ENCODE data around the gene FYN.

FYN gene

DNA sequence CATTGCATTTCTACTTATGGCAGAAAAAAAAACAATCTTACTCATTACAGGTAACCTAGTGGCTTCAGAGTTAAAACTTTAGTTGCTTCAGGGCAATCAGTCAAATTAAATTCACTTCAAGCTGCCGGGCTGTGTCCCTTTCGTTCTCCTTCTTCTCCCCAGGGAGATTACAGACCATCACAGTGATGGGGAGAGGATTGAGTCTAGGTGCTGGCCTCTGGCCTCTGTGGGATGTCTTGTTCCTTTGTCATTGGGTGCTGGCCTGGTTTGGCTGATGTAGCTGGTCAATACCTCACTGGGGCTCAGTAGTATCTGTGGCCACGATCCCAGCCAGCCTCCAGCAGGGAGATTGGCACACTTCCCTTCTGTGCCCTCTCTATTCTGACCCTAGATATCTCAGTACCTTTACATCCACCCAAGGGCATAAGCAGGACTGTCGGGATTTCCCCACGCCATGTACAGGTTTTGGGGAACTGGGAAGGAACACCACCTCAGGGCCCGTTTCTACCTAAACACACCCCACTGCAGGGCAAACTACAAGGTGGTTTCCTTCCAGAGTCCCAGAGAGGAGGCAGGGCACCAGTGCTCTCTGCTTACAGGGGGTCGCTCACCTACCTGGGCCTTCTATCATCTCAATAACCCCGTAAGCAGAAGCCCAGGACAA, 15.4 kb downstream of the FYN start:
- Histone ChIP-seq H3K4me3 (ENCODE audit: severe bottlenecking) (no peak overlapping the region), H3K4me1 (ENCODE audit: insufficient read depth, poor library complexity, severe bottlenecking) (no peaks in the 10 kb centered on the region), H3K27ac (ENCODE audit: poor library complexity, severe bottlenecking) (no peak overlapping the region), H3K9me3 (ENCODE audit: severe bottlenecking) (no peaks in the 10 kb centered on the region), H3K36me3 (ENCODE audit: low read depth) (no peaks in the 10 kb centered on the region), H3K27me3 (ENCODE audit: insufficient read depth, poor library complexity, severe bottlenecking) (no peaks in the 10 kb centered on the region)
- no peak for ATAC-seq (ENCODE audit: low read depth)
- no peak for TF ChIP-seq CTCF (IDR thresholded peaks at IDR 0.05; ENCODE audit: poor library complexity, severe bottlenecking)
- no peak for DNase-seq (ENCODE audit: low spot score)

- H3K9me3 ChIP-seq (ENCODE audit: severe bottlenecking), result no peaks in the 10 kb centered on the region
- no peak overlapping the region for H3K27ac ChIP-seq (ENCODE audit: poor library complexity, severe bottlenecking)
- no peaks in the 10 kb centered on the region for H3K36me3 ChIP-seq (ENCODE audit: low read depth)
- no peak for TF ChIP-seq CTCF (IDR thresholded peaks at IDR 0.05; ENCODE audit: poor library complexity, severe bottlenecking)
- no peaks in the 10 kb centered on the region for H3K27me3 ChIP-seq (ENCODE audit: insufficient read depth, poor library complexity, severe bottlenecking)
- no peak overlapping the region for H3K4me3 ChIP-seq (ENCODE audit: severe bottlenecking)
- no peaks in the 10 kb centered on the region for H3K4me1 ChIP-seq (ENCODE audit: insufficient read depth, poor library complexity, severe bottlenecking)
- ATAC-seq (ENCODE audit: low read depth), result no peak
- DNase-seq (ENCODE audit: low spot score), result no peak
Measured at GRCh38 chr6:111855753-111856152, 17.5 kb downstream of the FYN start.

DNA sequence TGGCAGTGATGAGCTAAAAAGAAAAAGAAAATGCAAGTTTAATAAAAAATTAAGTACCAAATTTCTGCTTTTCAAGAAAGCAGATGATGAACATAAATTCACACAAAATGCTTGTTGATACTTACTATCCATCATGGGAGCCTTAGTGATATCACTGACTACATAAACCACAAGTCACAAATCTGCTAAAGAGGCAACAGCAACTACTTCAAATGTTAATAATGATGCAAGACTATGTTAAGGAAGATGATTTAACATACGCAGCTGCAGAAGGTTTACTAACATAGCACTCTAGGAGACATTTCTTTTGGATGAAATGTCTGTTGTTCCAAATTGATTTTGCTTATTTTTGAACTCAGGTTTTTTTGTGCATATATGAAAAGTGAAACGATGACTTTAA, 18.6 kb downstream of the FYN start:
- Histone ChIP-seq H3K27me3 (ENCODE audit: insufficient read depth, poor library complexity, severe bottlenecking) (no peaks in the 10 kb centered on the region), H3K36me3 (ENCODE audit: low read depth) (no peaks in the 10 kb centered on the region), H3K9me3 (ENCODE audit: severe bottlenecking) (no peaks in the 10 kb centered on the region), H3K4me1 (ENCODE audit: insufficient read depth, poor library complexity, severe bottlenecking) (no peaks in the 10 kb centered on the region), H3K4me3 (ENCODE audit: severe bottlenecking) (no peak overlapping the region), H3K27ac (ENCODE audit: poor library complexity, severe bottlenecking) (no peak overlapping the region)
- ATAC-seq (ENCODE audit: low read depth), result no peak
- DNase-seq (ENCODE audit: low spot score), result no peak
- TF ChIP-seq CTCF (IDR thresholded peaks at IDR 0.05; ENCODE audit: poor library complexity, severe bottlenecking), result no peak

- Histone ChIP-seq H3K27ac (ENCODE audit: poor library complexity, severe bottlenecking) (no peak overlapping the region), H3K4me1 (ENCODE audit: insufficient read depth, poor library complexity, severe bottlenecking) (no peaks in the 10 kb centered on the region), H3K9me3 (ENCODE audit: severe bottlenecking) (no peaks in the 10 kb centered on the region), H3K4me3 (ENCODE audit: severe bottlenecking) (no peak overlapping the region), H3K36me3 (ENCODE audit: low read depth) (no peaks in the 10 kb centered on the region), H3K27me3 (ENCODE audit: insufficient read depth, poor library complexity, severe bottlenecking) (no peaks in the 10 kb centered on the region)
- TF ChIP-seq CTCF (IDR thresholded peaks at IDR 0.05; ENCODE audit: poor library complexity, severe bottlenecking), result no peak
- DNase-seq (ENCODE audit: low spot score) (no peak), ATAC-seq (ENCODE audit: low read depth) (no peak)
Measured at GRCh38 chr6:111852725-111853124, 20.5 kb downstream of the FYN start.

DNA sequence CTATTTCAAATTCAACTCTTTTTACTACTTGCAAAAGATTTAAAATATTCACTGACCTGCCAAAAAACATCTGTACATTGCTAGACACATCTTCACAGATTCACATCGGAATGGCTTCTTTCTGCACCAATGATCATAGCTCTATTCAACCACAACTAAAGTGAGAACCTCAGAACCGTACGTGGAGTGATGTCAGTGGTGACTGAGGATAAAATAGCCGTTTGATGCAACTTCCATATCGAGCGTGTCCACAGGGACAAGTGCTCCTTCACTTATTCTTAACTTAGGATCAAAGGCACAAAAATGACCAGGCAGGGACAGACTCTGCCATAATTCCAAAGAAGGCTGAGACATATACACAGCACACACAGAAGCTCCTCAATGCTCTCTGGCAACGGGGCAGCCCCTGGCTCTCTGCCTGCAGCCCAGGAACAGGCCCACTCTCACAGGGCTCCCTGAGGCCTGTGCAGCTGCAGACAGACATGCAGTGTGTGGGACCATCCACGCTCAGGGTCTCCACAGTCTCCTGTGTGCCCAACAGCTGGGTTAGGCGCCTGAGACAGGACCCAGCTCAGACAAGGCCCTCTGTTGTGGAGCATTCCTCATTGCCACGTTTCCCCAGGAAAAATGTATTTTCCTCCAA, 22.8 kb downstream of the FYN start:
- H3K4me3 ChIP-seq (ENCODE audit: severe bottlenecking), result no peak overlapping the region
- TF ChIP-seq CTCF (IDR thresholded peaks at IDR 0.05; ENCODE audit: poor library complexity, severe bottlenecking), result no peak
- no peaks in the 10 kb centered on the region for H3K36me3 ChIP-seq (ENCODE audit: low read depth)
- no peak for DNase-seq (ENCODE audit: low spot score)
- H3K9me3 ChIP-seq (ENCODE audit: severe bottlenecking), result no peaks in the 10 kb centered on the region
- H3K4me1 ChIP-seq (ENCODE audit: insufficient read depth, poor library complexity, severe bottlenecking), result no peaks in the 10 kb centered on the region
- H3K27me3 ChIP-seq (ENCODE audit: insufficient read depth, poor library complexity, severe bottlenecking), result no peaks in the 10 kb centered on the region
- ATAC-seq (ENCODE audit: low read depth), result no peak
- H3K27ac ChIP-seq (ENCODE audit: poor library complexity, severe bottlenecking), result no peak overlapping the region

Data from RWPE2 (cell line).